ENCODE measurements around the gene CNGA4. TPM values are rescaled to one million over a fixed set of nuclear protein-coding genes. Genes with fewer than 3 reads are reported as not detected.

The CNGA4 gene
- total RNA-seq, 4 donors from 2014 or later = 0.85 to 1.1 TPM; not detected in 2

- peaks cover 0 to 16% (median 4%) of the 10 kb centered on the region in 4 donors for H3K4me1 ChIP-seq
- H3K27ac ChIP-seq = no peak overlapping the region
- H3K27me3 ChIP-seq = no peaks in the 10 kb centered on the region
- TF ChIP-seq POLR2A (IDR thresholded peaks at IDR 0.05) (no peak), CTCF (IDR thresholded peaks at IDR 0.05) (no peak)
- H3K36me3 ChIP-seq = no peaks in the 10 kb centered on the region
- no peaks in the 10 kb centered on the region for H3K9me3 ChIP-seq
- no peak overlapping the region for H3K4me3 ChIP-seq
- DNase-seq = no peak
Measured at GRCh38 chr11:6237266-6237665, 1.6 kb upstream of the CNGA4 start.

DNA sequence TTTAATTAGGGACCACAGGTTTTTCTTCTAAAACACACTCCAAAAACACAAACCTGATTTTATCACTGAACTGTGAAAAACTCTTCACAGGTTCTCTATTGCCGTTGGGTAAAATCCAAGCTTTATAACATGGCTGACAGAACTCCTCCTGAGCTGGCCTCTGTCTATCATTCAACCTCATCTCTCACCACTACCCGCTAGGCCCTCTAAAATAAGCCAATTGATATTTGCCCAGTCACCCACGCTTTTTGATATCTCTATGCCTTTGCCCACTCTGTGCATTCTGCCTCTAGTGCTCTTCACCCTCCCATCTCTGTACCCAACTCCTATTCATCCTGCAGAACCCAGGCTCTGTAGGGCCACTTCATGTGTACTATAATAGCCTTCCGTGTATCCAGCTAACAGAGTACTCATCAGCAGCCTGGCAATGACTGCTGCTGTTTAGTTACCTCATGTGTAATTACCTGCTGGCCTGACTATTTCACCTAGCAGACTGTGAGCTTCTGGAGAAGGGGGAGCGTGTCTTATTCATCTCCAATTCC, 1.1 kb upstream of the CNGA4 start:
- Histone ChIP-seq H3K27ac (no peak overlapping the region), H3K36me3 (no peaks in the 10 kb centered on the region), H3K27me3 (no peaks in the 10 kb centered on the region), H3K4me1 (peaks cover 0 to 13% (median 4%) of the 10 kb centered on the region in 4 donors), H3K9me3 (no peaks in the 10 kb centered on the region), H3K4me3 (no peak overlapping the region)
- no peak for DNase-seq
- TF ChIP-seq CTCF (IDR thresholded peaks at IDR 0.05) (no peak), POLR2A (IDR thresholded peaks at IDR 0.05) (no peak)

GRCh38 chr11:6240139-6240538, 1.2 kb downstream of the CNGA4 start:
- no peaks in the 10 kb centered on the region for H3K9me3 ChIP-seq
- no peaks in the 10 kb centered on the region for H3K27me3 ChIP-seq
- H3K27ac ChIP-seq = no peak overlapping the region
- no peaks in the 10 kb centered on the region for H3K36me3 ChIP-seq
- DNase-seq = peak in 1 of 3 donors; percentile 34
- TF ChIP-seq CTCF (IDR thresholded peaks at IDR 0.05) = no peak
- no peak for TF ChIP-seq POLR2A (IDR thresholded peaks at IDR 0.05)
- no peaks in the 10 kb centered on the region for H3K4me1 ChIP-seq
- no peak overlapping the region for H3K4me3 ChIP-seq

DNA sequence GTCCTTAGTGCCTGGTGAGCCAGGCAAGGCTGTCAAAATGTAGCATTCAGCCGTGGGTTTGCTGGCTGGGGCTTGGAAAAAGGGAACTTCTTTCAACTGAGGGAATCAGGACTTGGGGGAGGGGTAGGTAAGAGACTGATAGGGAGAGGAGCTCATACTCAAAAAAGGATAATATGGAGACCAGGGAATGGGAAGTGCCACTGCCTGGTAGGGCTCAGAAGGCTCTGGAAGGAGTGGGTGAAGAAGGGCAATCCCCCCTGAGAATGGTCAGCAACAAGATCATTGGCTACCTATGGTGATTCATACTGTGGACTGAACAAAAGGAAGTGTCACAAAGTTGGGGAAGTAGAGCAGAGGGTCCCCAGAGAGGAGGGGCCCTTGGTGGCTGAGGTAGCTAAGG, 1.9 kb downstream of the CNGA4 start:
- Histone ChIP-seq H3K4me1 (no peaks in the 10 kb centered on the region), H3K27me3 (no peaks in the 10 kb centered on the region), H3K4me3 (no peak overlapping the region), H3K36me3 (no peaks in the 10 kb centered on the region), H3K9me3 (no peaks in the 10 kb centered on the region), H3K27ac (no peak overlapping the region)
- no peak for TF ChIP-seq CTCF (IDR thresholded peaks at IDR 0.05)
- no peak for TF ChIP-seq POLR2A (IDR thresholded peaks at IDR 0.05)
- no peak for DNase-seq

GRCh38 chr11:6241316-6241715, 2.4 kb downstream of the CNGA4 start:
- no peak for DNase-seq
- H3K9me3 ChIP-seq = no peaks in the 10 kb centered on the region
- no peaks in the 10 kb centered on the region for H3K36me3 ChIP-seq
- no peak overlapping the region for H3K4me3 ChIP-seq
- H3K27ac ChIP-seq = no peak overlapping the region
- no peaks in the 10 kb centered on the region for H3K4me1 ChIP-seq
- TF ChIP-seq POLR2A (IDR thresholded peaks at IDR 0.05) = no peak
- TF ChIP-seq CTCF (IDR thresholded peaks at IDR 0.05) = no peak
- no peaks in the 10 kb centered on the region for H3K27me3 ChIP-seq

DNA sequence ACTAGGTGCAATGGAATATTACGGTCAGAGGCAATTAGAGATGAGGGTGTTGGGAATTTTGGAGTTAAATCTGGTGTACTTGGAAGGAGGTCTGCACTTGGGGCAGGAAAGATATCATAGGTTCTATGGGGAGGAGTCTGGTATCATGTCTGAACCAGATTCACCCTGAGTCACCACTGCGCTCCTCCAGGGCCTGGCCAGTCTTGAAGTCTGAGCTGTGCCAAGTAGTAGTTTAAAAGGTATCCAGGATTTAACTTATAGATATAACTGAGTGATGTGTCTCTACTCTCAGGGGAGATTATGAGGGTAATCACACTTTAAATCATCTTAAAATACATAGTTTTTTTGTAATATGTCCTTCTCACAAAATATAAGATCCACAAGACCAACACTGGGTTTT, 6.6 kb downstream of the CNGA4 start:
- Histone ChIP-seq H3K9me3 (no peaks in the 10 kb centered on the region), H3K4me3 (no peak overlapping the region), H3K27ac (no peak overlapping the region), H3K27me3 (no peaks in the 10 kb centered on the region), H3K4me1 (no peaks in the 10 kb centered on the region), H3K36me3 (no peaks in the 10 kb centered on the region)
- no peak for DNase-seq
- TF ChIP-seq POLR2A (IDR thresholded peaks at IDR 0.05) = no peak
- no peak for TF ChIP-seq CTCF (IDR thresholded peaks at IDR 0.05)

Measured in Peyer's patch (tissue), 4 donors.